ENCODE results near the gene FAM13C. TPM values are rescaled to one million over a fixed set of nuclear protein-coding genes. Genes with fewer than 3 reads are reported as not detected.

The FAM13C gene
- total RNA-seq, 3 donors from 2014 or later: 6.9 to 17.8 (median 13.9) TPM

GRCh38 chr10:59358576-59358975 lies 3.8 kb downstream of the FAM13C start:
- no peaks in the 10 kb centered on the region for H3K4me1 ChIP-seq
- no peaks in the 10 kb centered on the region for H3K9me3 ChIP-seq
- intact Hi-C loops (cut with DNase I; ENCODE audit: low total_unique reads): no loop called here
- no peak for TF ChIP-seq POLR2A (IDR thresholded peaks at IDR 0.05)
- no peak for TF ChIP-seq POLR2AphosphoS5 (IDR thresholded peaks at IDR 0.05)
- TF ChIP-seq CTCF (IDR thresholded peaks at IDR 0.05): no peak
- no peak for DNase-seq (ENCODE audit: low spot score in 2 of 2)
- H3K27ac ChIP-seq: no peak overlapping the region
- H3K27me3 ChIP-seq: no peaks in the 10 kb centered on the region
- H3K4me3 ChIP-seq: no peak overlapping the region
- H3K36me3 ChIP-seq: no peaks in the 10 kb centered on the region

GRCh38 chr10:59354434-59354833 lies 7.9 kb downstream of the FAM13C start:
- H3K9me3 ChIP-seq: no peaks in the 10 kb centered on the region
- no peak for DNase-seq (ENCODE audit: low spot score in 2 of 2)
- no peaks in the 10 kb centered on the region for H3K27me3 ChIP-seq
- H3K4me1 ChIP-seq: no peaks in the 10 kb centered on the region
- no peak overlapping the region for H3K4me3 ChIP-seq
- intact Hi-C loops (cut with DNase I; ENCODE audit: low total_unique reads): no loop called here
- no peaks in the 10 kb centered on the region for H3K36me3 ChIP-seq
- H3K27ac ChIP-seq: no peak overlapping the region
- TF ChIP-seq POLR2AphosphoS5 (IDR thresholded peaks at IDR 0.05): no peak

- Histone ChIP-seq H3K4me1 (no peaks in the 10 kb centered on the region), H3K27ac (no peak overlapping the region), H3K4me3 (no peak overlapping the region), H3K36me3 (no peaks in the 10 kb centered on the region), H3K27me3 (no peaks in the 10 kb centered on the region), H3K9me3 (no peaks in the 10 kb centered on the region)
- no peak for DNase-seq (ENCODE audit: low spot score in 2 of 2)
- intact Hi-C loops (cut with DNase I; ENCODE audit: low total_unique reads): no loop called here
- TF ChIP-seq POLR2A (IDR thresholded peaks at IDR 0.05) (no peak), CTCF (IDR thresholded peaks at IDR 0.05) (no peak), POLR2AphosphoS5 (IDR thresholded peaks at IDR 0.05) (no peak)
These were observed 11.8 kb downstream of the FAM13C start for GRCh38 chr10:59350558-59350957.

GRCh38 chr10:59346321-59346720 lies 16.0 kb downstream of the FAM13C start:
- no peaks in the 10 kb centered on the region for H3K4me1 ChIP-seq
- H3K27ac ChIP-seq: no peak overlapping the region
- H3K36me3 ChIP-seq: no peaks in the 10 kb centered on the region
- no peak overlapping the region for H3K4me3 ChIP-seq
- no peaks in the 10 kb centered on the region for H3K27me3 ChIP-seq
- H3K9me3 ChIP-seq: no peaks in the 10 kb centered on the region
- intact Hi-C loops (cut with DNase I; ENCODE audit: low total_unique reads): no loop called here
- DNase-seq (ENCODE audit: low spot score in 2 of 2): no peak
- no peak for TF ChIP-seq CTCF (IDR thresholded peaks at IDR 0.05)
- TF ChIP-seq POLR2AphosphoS5 (IDR thresholded peaks at IDR 0.05): no peak
- TF ChIP-seq POLR2A (IDR thresholded peaks at IDR 0.05): no peak

- no peak for DNase-seq (ENCODE audit: low spot score in 2 of 2)
- Histone ChIP-seq H3K27me3 (no peaks in the 10 kb centered on the region), H3K4me3 (no peak overlapping the region), H3K9me3 (no peaks in the 10 kb centered on the region), H3K36me3 (no peaks in the 10 kb centered on the region), H3K27ac (no peak overlapping the region), H3K4me1 (peaks cover 0 to 3% of the 10 kb centered on the region in 2 donors)
- intact Hi-C loops (cut with DNase I; ENCODE audit: low total_unique reads): no loop called here
- TF ChIP-seq POLR2A (IDR thresholded peaks at IDR 0.05) (no peak), POLR2AphosphoS5 (IDR thresholded peaks at IDR 0.05) (no peak), CTCF (IDR thresholded peaks at IDR 0.05) (no peak)
These were observed 19.6 kb downstream of the FAM13C start for GRCh38 chr10:59342723-59343122.

- peaks cover 0 to 4% of the 10 kb centered on the region in 2 donors for H3K4me1 ChIP-seq
- TF ChIP-seq POLR2A (IDR thresholded peaks at IDR 0.05) (no peak), POLR2AphosphoS5 (IDR thresholded peaks at IDR 0.05) (no peak), CTCF (IDR thresholded peaks at IDR 0.05) (no peak)
- DNase-seq (ENCODE audit: low spot score in 2 of 2): no peak
- no peak overlapping the region for H3K4me3 ChIP-seq
- intact Hi-C loops (cut with DNase I; ENCODE audit: low total_unique reads): no loop called here
- H3K27ac ChIP-seq: no peak overlapping the region
- no peaks in the 10 kb centered on the region for H3K27me3 ChIP-seq
- H3K9me3 ChIP-seq: no peaks in the 10 kb centered on the region
- no peaks in the 10 kb centered on the region for H3K36me3 ChIP-seq
These were observed 20.3 kb downstream of the FAM13C start for GRCh38 chr10:59342000-59342399.
